WERI-Rb-1 (cell line): ENCODE results near the gene POLR1D.

Experiments
- DNase-seq: peaks from one replicate; pipeline ENCODE4 v3.0.0-alpha.2; 2020
- H3K27ac ChIP-seq: fragments of 250-450 bp; sonication (Bioruptor Pico); 2 replicates; pipeline ENCODE4 v1.5.1; 2020; ENCODE audit warnings: mild to moderate bottlenecking, moderate library complexity
- H3K27me3 ChIP-seq: fragments of 250-450 bp; sonication (Bioruptor Pico); 2 replicates; pipeline ENCODE4 v1.5.1; 2021; ENCODE audit warnings: mild to moderate bottlenecking, low read depth, moderate library complexity; ENCODE audit not compliant: insufficient read depth, severe bottlenecking
- H3K36me3 ChIP-seq: fragments of 250-450 bp; sonication (Bioruptor Pico); 2 replicates; pipeline ENCODE4 v1.5.1; 2020; ENCODE audit warnings: mild to moderate bottlenecking, moderate library complexity
- H3K4me3 ChIP-seq: 2 replicates; pipeline ENCODE4 v1.5.1; 2011; ENCODE audit warnings: low read depth, mild to moderate bottlenecking, control low read depth, low read length
- H3K9me3 ChIP-seq: fragments of 250-450 bp; sonication (Bioruptor Pico); 2 replicates; pipeline ENCODE4 v1.5.1; 2021; ENCODE audit warnings: mild to moderate bottlenecking, moderate library complexity; ENCODE audit not compliant: severe bottlenecking
- TF ChIP-seq, protein P1 (sequence below): IDR thresholded peaks from 2 replicates; pipeline ENCODE4 v1.5.1; 2011; ENCODE audit warnings: low read depth, mild to moderate bottlenecking, control low read depth, inconsistent platforms, low read length

The POLR1D gene

DNA sequence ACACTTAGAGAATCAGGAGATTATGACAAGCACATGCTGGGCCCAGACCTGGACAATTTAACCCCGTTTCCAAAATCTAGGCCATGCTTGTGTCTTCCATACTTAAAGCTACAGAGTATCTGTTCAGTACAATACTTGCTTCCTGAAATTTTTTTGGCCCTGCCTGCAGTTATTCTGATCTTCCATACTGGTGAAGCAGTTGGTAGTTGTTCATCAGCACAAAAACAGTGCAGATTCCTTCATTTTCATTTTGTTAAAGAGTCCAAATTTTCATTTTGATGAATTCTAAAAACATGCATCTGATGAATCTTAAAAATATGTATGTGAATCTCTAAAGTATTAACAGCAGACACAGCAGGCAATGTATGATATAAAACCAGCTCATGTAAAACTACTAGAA, 49.2 kb downstream of the POLR1D start:
- Histone ChIP-seq H3K9me3 (no peaks in the 10 kb centered on the region), H3K36me3 (peaks cover 2% of the 10 kb centered on the region; the same call in 1 of the 2 replicates)
- TF ChIP-seq, protein P1, sequence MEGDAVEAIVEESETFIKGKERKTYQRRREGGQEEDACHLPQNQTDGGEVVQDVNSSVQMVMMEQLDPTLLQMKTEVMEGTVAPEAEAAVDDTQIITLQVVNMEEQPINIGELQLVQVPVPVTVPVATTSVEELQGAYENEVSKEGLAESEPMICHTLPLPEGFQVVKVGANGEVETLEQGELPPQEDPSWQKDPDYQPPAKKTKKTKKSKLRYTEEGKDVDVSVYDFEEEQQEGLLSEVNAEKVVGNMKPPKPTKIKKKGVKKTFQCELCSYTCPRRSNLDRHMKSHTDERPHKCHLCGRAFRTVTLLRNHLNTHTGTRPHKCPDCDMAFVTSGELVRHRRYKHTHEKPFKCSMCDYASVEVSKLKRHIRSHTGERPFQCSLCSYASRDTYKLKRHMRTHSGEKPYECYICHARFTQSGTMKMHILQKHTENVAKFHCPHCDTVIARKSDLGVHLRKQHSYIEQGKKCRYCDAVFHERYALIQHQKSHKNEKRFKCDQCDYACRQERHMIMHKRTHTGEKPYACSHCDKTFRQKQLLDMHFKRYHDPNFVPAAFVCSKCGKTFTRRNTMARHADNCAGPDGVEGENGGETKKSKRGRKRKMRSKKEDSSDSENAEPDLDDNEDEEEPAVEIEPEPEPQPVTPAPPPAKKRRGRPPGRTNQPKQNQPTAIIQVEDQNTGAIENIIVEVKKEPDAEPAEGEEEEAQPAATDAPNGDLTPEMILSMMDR: no peak

DNA sequence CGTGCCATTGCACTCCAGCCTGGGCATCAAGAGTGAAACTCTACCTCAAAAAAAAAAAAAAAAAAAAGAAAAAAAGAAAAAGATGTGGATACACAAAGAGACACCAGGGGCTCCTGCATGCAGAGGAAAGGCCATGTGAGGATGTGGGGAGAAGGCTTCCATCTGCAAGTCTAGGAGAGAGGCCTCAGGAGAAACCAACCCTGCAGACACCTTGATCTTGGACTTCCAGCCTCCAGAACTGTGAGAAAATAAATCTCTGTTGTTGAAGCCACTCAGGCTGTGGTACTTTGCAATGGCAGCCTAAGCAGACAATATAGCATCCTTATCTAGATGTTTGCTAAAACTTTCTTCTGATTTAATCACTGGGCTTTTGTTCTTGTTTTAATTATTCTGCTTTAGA, 50.3 kb downstream of the POLR1D start:
- Histone ChIP-seq H3K27ac (no peak overlapping the region), H3K27me3 (peaks cover 7% of the 10 kb centered on the region), H3K9me3 (no peaks in the 10 kb centered on the region), H3K4me3 (no peak overlapping the region), H3K36me3 (no peaks in the 10 kb centered on the region)
- DNase-seq: no peak
- TF ChIP-seq, protein P1: no peak

More for the DNA sequence above, 49.2 kb downstream of the POLR1D start:
- DNase-seq: no peak
- peaks cover 3% of the 10 kb centered on the region for H3K27me3 ChIP-seq
- H3K27ac ChIP-seq: no peak overlapping the region
- no peak overlapping the region for H3K4me3 ChIP-seq
